ENCODE data around the gene ADCY6. TPM values are rescaled to one million over a fixed set of nuclear protein-coding genes. Genes with fewer than 3 reads are reported as not detected.

Gene ADCY6
- total RNA-seq, 2 donors from 2014 or later, result 84.7 to 121 TPM

DNA sequence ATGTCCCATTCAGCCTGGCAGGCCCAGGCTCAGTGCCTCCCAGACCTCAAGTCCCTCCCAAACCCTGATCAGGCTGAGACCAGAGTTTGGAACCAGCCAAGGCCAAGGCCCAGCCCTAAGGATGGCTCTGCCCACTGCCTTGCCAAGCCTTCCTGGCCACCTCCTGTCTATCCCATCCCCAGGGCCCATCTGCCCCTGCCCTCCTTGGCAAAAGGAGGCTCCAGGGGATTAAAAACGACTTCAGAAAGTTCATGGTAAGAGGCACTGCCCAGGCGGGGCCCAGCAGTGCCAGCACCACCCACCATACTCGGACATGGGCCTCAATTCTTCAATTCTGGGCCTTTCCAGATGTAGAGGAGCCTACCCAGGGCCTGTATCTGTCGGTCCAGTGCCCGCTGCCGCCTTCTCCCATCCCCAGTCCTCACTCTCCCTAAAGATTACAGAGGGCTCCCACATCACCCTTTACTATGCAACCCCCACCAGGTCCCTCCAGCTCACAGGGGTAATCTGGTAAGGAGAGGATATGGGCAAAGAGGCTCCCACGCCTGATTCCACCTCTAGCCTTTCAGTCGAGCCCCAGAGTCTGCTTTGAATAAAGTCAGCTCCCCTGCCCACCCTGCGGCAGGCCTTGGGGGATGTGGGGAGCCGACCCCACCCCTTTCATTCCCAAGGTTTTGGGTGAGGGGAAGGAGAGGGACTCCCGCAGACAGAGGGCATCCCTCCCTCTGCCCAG, 932 bp downstream of the ADCY6 start:
- H3K27ac ChIP-seq, result peak overlapping the region; percentile 65
- no peaks in the 10 kb centered on the region for H3K36me3 ChIP-seq
- peak overlapping the region; percentile 92 to 94 for H3K9ac ChIP-seq (ENCODE audit: low read depth in 2 of 2, low read length in 2 of 2)
- peak overlapping the region; percentile 75 for H3K4me3 ChIP-seq
- no peaks in the 10 kb centered on the region for H3K9me3 ChIP-seq
- peaks cover 5% of the 10 kb centered on the region for H3K4me1 ChIP-seq
- peak; percentile 48 for DNase-seq
- TF ChIP-seq, protein P1, sequence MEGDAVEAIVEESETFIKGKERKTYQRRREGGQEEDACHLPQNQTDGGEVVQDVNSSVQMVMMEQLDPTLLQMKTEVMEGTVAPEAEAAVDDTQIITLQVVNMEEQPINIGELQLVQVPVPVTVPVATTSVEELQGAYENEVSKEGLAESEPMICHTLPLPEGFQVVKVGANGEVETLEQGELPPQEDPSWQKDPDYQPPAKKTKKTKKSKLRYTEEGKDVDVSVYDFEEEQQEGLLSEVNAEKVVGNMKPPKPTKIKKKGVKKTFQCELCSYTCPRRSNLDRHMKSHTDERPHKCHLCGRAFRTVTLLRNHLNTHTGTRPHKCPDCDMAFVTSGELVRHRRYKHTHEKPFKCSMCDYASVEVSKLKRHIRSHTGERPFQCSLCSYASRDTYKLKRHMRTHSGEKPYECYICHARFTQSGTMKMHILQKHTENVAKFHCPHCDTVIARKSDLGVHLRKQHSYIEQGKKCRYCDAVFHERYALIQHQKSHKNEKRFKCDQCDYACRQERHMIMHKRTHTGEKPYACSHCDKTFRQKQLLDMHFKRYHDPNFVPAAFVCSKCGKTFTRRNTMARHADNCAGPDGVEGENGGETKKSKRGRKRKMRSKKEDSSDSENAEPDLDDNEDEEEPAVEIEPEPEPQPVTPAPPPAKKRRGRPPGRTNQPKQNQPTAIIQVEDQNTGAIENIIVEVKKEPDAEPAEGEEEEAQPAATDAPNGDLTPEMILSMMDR (IDR thresholded peaks at IDR 0.05), result no peak
- intact Hi-C loops (cut with DNase I), result no loop called here
- H3K27me3 ChIP-seq, result no peaks in the 10 kb centered on the region

DNA sequence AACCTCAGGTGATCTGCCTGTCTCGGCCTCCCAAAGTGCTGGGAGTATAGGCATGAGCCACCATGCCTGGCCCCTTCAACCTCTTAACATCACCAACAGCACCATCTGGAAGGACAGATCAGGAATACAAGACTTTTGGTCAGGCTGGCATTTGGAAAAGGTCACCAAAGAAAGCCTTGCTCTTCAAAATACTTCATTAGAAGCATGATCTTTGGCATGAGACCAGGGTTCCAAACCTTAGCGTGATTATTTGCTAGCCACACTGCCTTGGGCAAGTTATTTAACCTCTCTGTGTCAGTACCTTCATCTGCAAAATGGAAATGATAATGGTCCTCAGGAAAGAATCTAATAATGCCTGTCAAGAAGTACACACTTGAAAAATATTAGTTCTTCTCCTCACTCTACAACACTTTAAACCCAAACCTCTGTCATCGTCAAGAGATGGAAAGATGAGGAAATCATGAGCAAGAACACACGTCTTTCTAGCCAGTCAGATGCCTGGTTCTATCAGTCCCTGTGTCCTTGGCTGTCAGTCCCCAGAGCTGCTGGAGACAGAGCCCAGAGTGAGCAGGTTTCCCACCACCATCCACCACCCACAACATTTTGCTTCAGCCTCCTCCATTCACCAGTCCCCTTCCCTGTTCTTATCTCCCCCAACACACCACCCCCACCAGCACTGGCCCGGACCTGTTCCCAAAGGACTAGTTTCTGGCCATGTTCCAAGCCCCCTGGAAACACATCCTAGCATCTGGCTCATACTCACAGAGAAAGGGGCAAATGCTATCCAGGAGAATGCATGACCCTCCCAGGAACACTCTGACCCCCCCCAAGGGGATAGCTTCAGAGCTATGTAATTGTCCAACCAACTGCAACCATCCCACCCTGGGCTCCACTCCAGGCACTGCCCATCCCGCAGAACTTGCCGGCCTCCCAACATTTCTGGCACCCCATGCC, 2.0 kb downstream of the ADCY6 start:
- Histone ChIP-seq H3K27me3 (no peaks in the 10 kb centered on the region), H3K36me3 (no peaks in the 10 kb centered on the region), H3K9ac (ENCODE audit: low read depth in 2 of 2, low read length in 2 of 2) (peak overlapping the region; percentile 39 to 92), H3K27ac (no peak overlapping the region), H3K9me3 (no peaks in the 10 kb centered on the region), H3K4me3 (peak overlapping the region; percentile 75), H3K4me1 (no peaks in the 10 kb centered on the region)
- intact Hi-C loops (cut with DNase I), result no loop called here
- TF ChIP-seq, protein P1 (IDR thresholded peaks at IDR 0.05), result no peak
- DNase-seq, result no peak

DNA sequence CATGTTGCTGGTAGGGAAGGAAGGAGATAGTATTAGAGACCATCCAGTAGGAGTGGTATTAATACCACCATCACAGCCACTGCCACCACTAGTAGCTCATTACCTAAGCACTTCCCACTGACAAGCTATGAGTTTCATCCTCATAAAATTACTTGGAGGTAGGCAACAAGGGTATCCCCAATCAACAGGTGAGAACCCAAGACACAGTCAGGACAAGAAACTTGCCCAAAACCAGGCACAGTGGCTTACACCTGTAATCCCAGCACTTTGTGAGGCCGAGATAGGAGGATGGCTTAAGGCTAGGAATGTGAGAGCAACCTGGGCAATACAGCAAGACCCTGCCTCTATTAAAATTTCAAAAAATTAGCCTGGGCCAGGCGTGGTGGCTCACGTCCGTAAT, 5.5 kb downstream of the ADCY6 start:
- TF ChIP-seq, protein P1 (IDR thresholded peaks at IDR 0.05), result no peak
- Histone ChIP-seq H3K27ac (no peak overlapping the region), H3K9ac (ENCODE audit: low read depth in 2 of 2, low read length in 2 of 2) (no peak overlapping the region), H3K4me3 (no peak overlapping the region), H3K27me3 (no peaks in the 10 kb centered on the region), H3K9me3 (no peaks in the 10 kb centered on the region), H3K4me1 (peaks cover 22% of the 10 kb centered on the region), H3K36me3 (no peaks in the 10 kb centered on the region)
- DNase-seq, result no peak
- intact Hi-C loops (cut with DNase I), result no loop called here

DNA sequence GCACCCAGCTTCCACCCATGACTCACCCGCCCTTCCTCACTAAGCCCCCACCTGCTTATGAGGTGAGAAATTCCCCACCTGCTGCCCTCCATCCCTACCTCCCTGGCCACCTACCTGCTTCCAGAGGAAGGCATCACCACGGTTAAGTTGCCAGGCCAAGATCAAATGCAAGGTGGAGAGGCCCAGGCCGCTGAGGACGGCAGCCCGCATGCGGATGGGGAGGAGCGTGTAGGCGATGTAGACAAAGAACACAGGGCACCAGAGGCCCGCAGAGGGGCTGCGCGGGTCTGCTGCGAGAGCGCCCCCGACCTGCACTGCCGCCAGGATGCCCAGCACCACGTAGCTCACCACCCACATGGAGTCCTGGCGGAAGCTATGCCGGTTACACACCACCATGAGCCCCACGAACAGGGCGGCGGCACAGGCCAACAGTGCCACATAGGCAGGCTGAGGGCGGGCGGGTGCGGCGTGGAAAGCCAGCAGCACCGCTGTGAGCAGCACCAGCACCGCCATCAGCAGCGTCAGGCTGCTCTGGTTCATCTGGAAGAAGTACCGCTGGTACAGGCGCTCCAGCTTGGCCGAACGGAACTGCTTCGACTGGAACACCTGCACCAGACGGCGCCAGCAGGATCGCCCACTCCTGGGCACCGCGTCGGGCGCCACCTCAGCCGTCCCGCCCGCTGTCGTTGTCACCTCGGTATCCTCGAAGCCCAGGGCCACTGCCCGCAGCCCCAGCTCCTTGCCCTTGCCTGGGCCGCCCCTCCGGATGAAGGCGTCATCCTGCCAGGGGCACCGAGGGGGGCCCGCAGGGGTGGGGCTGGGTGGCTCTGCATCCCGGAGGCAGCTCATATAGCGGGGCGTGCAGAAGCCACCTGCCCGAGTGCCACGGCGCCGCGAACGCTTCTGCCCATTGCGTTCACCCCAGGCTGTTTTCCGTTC, 6.2 kb downstream of the ADCY6 start:
- peaks cover 22% of the 10 kb centered on the region for H3K4me1 ChIP-seq
- no peak overlapping the region for H3K4me3 ChIP-seq
- intact Hi-C loops (cut with DNase I), result no loop called here
- no peak for DNase-seq
- TF ChIP-seq, protein P1 (IDR thresholded peaks at IDR 0.05), result no peak
- no peaks in the 10 kb centered on the region for H3K9me3 ChIP-seq
- peak overlapping the region in 1 of 2 donors; percentile 35 for H3K9ac ChIP-seq (ENCODE audit: low read depth in 2 of 2, low read length in 2 of 2)
- H3K27ac ChIP-seq, result no peak overlapping the region
- no peaks in the 10 kb centered on the region for H3K36me3 ChIP-seq
- H3K27me3 ChIP-seq, result no peaks in the 10 kb centered on the region
